ENCODE results near the gene TSFM. TPM values are rescaled to one million over a fixed set of nuclear protein-coding genes. Genes with fewer than 3 reads are reported as not detected.

Gene TSFM
- total and polyA plus RNA-seq, 2 of the 13 experiments (the other 11 are each of a cell fraction or from before 2014, with no cell fraction given), result 29.8 to 68.3 TPM

DNA sequence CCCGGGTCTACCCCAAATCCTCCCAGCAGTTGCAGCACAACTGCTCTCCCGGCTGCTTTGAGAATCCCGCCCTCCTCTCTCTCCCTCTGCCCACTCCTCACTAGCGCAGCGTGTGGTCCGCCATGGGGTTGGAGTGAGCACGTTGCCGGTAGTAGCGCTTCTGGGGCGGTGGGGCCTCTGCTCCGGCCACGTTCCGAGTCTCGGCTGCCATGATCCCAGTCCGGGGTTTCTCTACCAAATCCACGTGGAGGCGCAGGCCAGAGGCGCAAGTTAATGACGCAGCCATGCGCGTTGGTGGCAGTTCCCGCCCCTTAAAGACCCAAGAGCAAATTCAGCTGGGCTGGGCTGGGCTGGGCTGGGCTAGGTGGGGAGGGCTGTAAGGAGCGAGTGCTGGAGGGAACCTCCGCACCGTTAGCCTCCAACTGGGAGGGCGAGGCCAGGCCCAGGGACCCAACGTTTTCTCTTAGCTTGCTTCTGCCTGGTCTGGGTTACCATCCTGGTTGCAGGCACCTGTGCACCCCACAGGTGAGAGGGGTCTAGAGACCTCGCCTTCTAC is 10.6 kb upstream of the TSFM start, which contains the start of gene METTL1 (continued):
- TF ChIP-seq ARNT (IDR thresholded peaks at IDR 0.05) (no peak), ATAD3A (CRISPR knock-in tag; IDR thresholded peaks at IDR 0.05) (0 out of 2 replicates have a peak, but pooled peaks have one; percentile 14), ZNF737 (CRISPR knock-in tag; IDR thresholded peaks at IDR 0.05; ENCODE audit: borderline replicate concordance) (no peak), MED1 (CRISPR knock-in tag; IDR thresholded peaks at IDR 0.05) (peak; percentile 71), LCORL (IDR thresholded peaks at IDR 0.05) (peak; percentile 65; the same call in 1 of the 2 replicates), LCORL (CRISPR knock-in tag; IDR thresholded peaks at IDR 0.05) (peak; percentile 97), PAF1 (CRISPR knock-in tag; IDR thresholded peaks at IDR 0.05) (no peak), ZNF788 (CRISPR knock-in tag; IDR thresholded peaks at IDR 0.05; ENCODE audit: borderline replicate concordance) (peak; percentile 81; the same call in 1 of the 2 replicates), ZFP36L2 (CRISPR knock-in tag; IDR thresholded peaks at IDR 0.05) (no peak), SIN3B (IDR thresholded peaks at IDR 0.05; ENCODE audit: low read length) (peak; percentile 84), ZNF33B (CRISPR knock-in tag; IDR thresholded peaks at IDR 0.05) (peak; percentile 41; the same call in 1 of the 2 replicates), SIN3A (IDR thresholded peaks at IDR 0.05; ENCODE audit: borderline replicate concordance, low read depth, low read length) (peak; percentile 96), FOXA1 (IDR thresholded peaks at IDR 0.05) (no peak), FOXA1 (CRISPR knock-in tag; IDR thresholded peaks at IDR 0.05) (no peak), KLF15 (CRISPR knock-in tag; IDR thresholded peaks at IDR 0.05; ENCODE audit: borderline replicate concordance) (no peak), GFI1 (CRISPR knock-in tag; IDR thresholded peaks at IDR 0.05; ENCODE audit: borderline replicate concordance) (no peak), SP140L (CRISPR knock-in tag; IDR thresholded peaks at IDR 0.05; ENCODE audit: borderline replicate concordance) (no peak), ZNF672 (CRISPR knock-in tag; IDR thresholded peaks at IDR 0.05) (no peak), GZF1 (CRISPR knock-in tag; IDR thresholded peaks at IDR 0.05) (no peak), ZKSCAN1 (IDR thresholded peaks at IDR 0.05; ENCODE audit: low read length) (0 out of 2 replicates have a peak, but pooled peaks have one; percentile 36), ZNF891 (CRISPR knock-in tag; IDR thresholded peaks at IDR 0.05) (peak; percentile 78), ARID2 (CRISPR knock-in tag; IDR thresholded peaks at IDR 0.05; ENCODE audit: borderline replicate concordance) (peak; percentile 78), POLR2AphosphoS5 (IDR thresholded peaks at IDR 0.05; ENCODE audit: low read depth, low read length) (peak; percentile 89)
- TF ChIP-seq, protein P1, sequence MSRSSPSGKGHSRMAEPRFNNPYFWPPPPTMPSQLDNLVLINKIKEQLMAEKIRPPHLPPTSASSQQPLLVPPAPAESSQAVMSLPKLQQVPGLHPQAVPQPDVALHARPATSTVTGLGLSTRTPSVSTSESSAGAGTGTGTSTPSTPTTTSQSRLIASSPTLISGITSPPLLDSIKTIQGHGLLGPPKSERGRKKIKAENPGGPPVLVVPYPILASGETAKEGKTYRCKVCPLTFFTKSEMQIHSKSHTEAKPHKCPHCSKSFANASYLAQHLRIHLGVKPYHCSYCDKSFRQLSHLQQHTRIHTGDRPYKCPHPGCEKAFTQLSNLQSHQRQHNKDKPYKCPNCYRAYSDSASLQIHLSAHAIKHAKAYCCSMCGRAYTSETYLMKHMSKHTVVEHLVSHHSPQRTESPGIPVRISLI (CRISPR knock-in tag; IDR thresholded peaks at IDR 0.05; ENCODE audit: borderline replicate concordance), result peak; percentile 61; the same call in 1 of the 2 replicates
- TF ChIP-seq, protein P2, sequence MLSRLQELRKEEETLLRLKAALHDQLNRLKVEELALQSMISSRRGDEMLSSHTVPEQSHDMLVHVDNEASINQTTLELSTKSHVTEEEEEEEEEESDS (CRISPR knock-in tag; IDR thresholded peaks at IDR 0.05; ENCODE audit: borderline replicate concordance), result 0 out of 2 replicates have a peak, but pooled peaks have one; percentile 70
- TF ChIP-seq, protein P3, sequence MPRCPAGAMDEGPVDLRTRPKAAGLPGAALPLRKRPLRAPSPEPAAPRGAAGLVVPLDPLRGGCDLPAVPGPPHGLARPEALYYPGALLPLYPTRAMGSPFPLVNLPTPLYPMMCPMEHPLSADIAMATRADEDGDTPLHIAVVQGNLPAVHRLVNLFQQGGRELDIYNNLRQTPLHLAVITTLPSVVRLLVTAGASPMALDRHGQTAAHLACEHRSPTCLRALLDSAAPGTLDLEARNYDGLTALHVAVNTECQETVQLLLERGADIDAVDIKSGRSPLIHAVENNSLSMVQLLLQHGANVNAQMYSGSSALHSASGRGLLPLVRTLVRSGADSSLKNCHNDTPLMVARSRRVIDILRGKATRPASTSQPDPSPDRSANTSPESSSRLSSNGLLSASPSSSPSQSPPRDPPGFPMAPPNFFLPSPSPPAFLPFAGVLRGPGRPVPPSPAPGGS (CRISPR knock-in tag; IDR thresholded peaks at IDR 0.05), result peak; percentile 19; the same call in 1 of the 2 replicates
- TF ChIP-seq, protein P4, sequence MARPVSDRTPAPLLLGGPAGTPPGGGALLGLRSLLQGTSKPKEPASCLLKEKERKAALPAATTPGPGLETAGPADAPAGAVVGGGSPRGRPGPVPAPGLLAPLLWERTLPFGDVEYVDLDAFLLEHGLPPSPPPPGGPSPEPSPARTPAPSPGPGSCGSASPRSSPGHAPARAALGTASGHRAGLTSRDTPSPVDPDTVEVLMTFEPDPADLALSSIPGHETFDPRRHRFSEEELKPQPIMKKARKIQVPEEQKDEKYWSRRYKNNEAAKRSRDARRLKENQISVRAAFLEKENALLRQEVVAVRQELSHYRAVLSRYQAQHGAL (CRISPR knock-in tag; IDR thresholded peaks at IDR 0.05; ENCODE audit: not compliant biosample characterization), result no peak
- TF ChIP-seq, protein P5, sequence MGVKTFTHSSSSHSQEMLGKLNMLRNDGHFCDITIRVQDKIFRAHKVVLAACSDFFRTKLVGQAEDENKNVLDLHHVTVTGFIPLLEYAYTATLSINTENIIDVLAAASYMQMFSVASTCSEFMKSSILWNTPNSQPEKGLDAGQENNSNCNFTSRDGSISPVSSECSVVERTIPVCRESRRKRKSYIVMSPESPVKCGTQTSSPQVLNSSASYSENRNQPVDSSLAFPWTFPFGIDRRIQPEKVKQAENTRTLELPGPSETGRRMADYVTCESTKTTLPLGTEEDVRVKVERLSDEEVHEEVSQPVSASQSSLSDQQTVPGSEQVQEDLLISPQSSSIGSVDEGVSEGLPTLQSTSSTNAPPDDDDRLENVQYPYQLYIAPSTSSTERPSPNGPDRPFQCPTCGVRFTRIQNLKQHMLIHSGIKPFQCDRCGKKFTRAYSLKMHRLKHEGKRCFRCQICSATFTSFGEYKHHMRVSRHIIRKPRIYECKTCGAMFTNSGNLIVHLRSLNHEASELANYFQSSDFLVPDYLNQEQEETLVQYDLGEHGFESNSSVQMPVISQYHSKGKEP (CRISPR knock-in tag; IDR thresholded peaks at IDR 0.05), result 0 out of 2 replicates have a peak, but pooled peaks have one; percentile 31
